Measurements from ENCODE around the gene STMP1.

- TF ChIP-seq CTCF (IDR thresholded peaks at IDR 0.05) (peak; percentile 99), USF2 (IDR thresholded peaks at IDR 0.05; ENCODE audit: borderline replicate concordance, low read depth, low read length) (no peak), MEF2A (IDR thresholded peaks at IDR 0.05; ENCODE audit: borderline replicate concordance, low read depth) (no peak), TCF12 (IDR thresholded peaks at IDR 0.05) (no peak; the same call in 1 of the 2 replicates), EZH2phosphoT487 (IDR thresholded peaks at IDR 0.05; ENCODE audit: borderline replicate concordance, low read depth) (no peak), YY1 (IDR thresholded peaks at IDR 0.05; ENCODE audit: low read depth) (no peak), FOXM1 (IDR thresholded peaks at IDR 0.05; ENCODE audit: low read depth) (no peak), JUND (IDR thresholded peaks at IDR 0.05) (no peak), REST (IDR thresholded peaks at IDR 0.05; ENCODE audit: low read depth, low read length) (no peak), CHD2 (IDR thresholded peaks at IDR 0.05; ENCODE audit: low read length, partially characterized antibody) (peak; percentile 45), POLR2AphosphoS5 (IDR thresholded peaks at IDR 0.05; ENCODE audit: low read depth, low read length) (no peak), MXI1 (IDR thresholded peaks at IDR 0.05; ENCODE audit: low read depth, low read length) (no peak; the same call in 1 of the 2 replicates), GATA2 (CRISPR knock-in tag; IDR thresholded peaks at IDR 0.05) (no peak)
Measured at GRCh38 chr7:135672560-135673359, 10.4 kb downstream of the STMP1 start.
